GM19438 (cell line): ENCODE data around the gene UBAP1L.
A peak's percentile ranks its signal among the peaks of the same experiment; 100 is the strongest.
"Not testable (repeated sequence)": the region's sequence is repeated elsewhere in the genome, so short reads cannot be mapped to it uniquely, and the experiment has no call there.

Source experiments
- ATAC-seq: cut with Tn5 transposase; IDR thresholded peaks from one replicate; pipeline ENCODE4 v1.9.1; 2021; ENCODE audit warnings: low read depth; ENCODE audit not compliant: unreplicated experiment

The UBAP1L gene

DNA sequence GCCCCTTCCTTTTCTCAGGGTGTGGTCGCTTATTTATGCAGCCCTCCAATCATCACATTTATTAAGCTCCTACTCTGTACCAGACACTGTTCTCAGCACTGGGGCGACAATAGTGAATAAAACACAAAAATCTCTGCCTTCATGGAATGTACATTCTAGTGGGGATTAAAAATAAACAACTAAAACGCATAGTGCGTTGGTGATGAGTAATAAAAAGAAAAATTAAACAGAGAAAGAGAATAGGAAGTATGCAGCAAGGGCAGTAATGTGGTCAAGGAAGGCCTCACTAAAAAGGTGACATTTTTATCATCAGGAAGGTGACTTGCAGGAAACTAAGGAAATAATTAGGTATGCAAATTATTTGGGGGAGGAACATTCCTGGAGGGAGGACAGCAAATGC, 64.7 kb downstream of the UBAP1L start:
- ATAC-seq: no peak

DNA sequence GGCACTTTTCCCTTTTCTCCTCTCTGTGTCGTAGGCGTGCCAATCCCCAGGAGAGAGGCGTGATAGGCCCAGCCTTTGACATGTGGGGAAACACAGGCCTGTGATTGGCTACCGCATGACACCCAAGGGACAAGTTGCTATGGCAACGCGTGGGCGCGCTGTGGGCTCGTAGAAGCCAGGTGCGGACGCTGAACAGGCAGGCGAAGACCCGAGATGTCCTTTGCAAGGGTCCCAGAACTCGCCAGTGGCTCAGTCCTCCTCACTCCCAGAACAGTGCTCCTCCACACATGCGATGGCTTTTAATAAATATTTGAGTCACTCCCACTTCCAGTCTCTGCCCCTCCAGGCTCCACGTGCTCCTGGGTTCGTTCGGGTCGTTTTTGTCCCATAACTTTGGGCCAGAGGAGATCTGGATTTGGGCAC, 65.6 kb downstream of the UBAP1L start:
- peak; percentile 82 for ATAC-seq

DNA sequence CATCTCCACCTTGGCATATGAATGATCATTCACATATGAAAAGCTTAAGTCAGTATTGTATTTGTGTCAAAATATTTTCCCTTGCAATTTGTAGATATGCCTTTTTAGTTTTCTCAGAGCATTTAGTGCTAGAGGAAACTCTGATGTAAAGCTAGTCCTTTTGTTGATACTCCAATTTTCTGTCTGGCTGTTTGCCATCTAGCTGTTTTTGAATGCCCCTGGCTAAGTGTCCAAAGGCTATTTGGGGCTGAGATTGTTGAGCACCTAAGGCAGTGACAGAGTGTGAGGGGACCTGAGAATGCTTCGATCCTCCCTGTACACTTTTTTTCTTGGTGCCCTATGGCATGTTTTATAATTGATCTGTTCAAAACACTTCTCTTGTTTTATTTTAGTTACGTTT, 66.8 kb downstream of the UBAP1L start:
- ATAC-seq: no peak

DNA sequence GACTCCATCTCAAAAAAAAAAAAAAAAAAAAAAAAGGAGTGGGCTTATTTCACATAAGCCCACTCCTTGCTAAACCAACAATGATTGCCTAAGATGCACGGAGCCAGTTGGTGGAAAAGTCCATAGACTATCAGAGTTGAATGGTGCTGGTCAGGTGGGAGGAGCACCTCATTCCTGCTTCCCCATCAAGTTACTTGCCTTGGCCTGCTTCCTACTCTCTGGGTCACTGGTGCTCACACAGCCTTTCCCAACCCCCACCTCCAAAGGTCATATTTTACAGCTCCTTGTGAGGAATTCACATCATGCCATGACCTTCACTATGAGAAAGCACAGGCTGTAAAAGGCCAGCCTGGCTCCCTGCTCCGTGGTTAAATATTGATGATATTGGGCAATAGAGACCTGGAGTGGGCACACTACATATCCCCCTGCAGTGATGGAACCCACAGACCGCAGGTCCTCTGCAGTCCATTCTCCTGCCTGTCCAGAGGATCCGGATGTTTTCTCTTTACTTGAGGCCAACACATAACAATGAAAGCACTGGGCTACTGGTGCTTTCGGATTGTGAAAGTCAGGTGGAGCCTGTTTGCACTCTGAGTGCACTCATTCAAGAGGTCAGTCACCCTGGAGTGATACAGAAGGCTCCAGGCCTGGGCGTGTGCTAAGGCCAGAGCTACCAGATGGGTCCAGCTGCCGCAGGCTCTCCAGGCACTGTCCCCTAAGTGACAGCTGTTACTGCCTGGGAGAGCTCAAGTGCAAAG, 70.1 kb downstream of the UBAP1L start, which contains the start of gene SLC51B:
Gene SLC51B (plus strand): TSS at position 664 of the 758 bp plus-strand sequence. CDS start 4,618 bp downstream, outside the sequence.
- ATAC-seq: no peak

DNA sequence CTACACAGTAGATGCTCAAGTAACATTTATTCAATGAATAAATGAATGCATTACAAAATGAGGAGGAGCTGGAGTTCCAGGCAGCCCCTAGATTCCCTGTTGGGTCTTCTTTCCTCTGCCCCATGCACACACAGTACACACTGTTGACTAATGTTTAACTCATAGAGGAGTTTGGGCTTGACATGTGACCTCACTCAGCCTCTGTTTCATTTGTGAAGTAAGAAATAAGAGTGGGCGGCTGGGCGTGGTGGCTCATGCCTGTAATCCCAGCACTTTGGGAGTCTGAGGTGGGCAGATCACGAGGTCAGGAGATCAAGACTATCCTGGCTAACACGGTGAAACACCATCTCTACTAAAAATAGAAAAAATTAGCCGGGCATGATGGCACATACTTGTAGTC, 70.8 kb downstream of the UBAP1L start:
- not testable (repeated sequence) for ATAC-seq

DNA sequence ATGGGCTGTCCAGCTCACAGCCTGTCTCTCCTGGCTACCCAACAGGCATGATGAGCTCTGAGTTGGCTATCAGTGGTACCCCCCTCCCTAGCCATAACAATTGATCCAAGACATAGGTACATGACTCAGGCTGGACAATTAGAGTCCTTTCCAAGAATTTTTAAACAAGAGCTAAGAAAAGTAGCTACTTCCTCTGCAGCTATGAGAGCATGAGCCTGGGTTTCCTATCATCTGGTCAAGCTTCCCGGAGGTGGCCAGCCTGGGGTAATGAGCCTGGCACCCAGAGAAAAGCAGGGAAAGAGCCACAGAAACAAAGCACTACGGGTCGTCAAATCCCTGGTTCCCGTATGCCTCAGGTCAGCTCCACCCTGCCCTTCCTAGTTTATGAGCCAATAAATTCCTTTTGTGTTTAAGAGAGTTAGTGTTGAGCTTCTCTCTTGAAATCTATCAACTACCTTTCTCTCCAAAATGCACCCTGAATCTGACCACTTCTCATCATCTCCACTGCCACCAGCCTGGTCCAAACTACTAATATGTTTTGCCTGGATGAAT, 72.1 kb downstream of the UBAP1L start:
- no peak for ATAC-seq
